ENCODE results near the gene KCTD5.

GRCh38 chr16:2690852-2691251 lies 8.5 kb downstream of the KCTD5 start:
- TF ChIP-seq CTCF (optimal IDR thresholded peaks at IDR 0.05 in 1 of 3, IDR thresholded peaks at IDR 0.05 in 1 of 3, conservative IDR thresholded peaks at IDR 0.05 in 1 of 3; ENCODE audit: extremely low read depth in 1 of 3, insufficient read depth in 2 of 3, low read length in 3 of 3) (no peak), EZH2 (IDR thresholded peaks at IDR 0.05; ENCODE audit: low read length) (no peak)

All from keratinocyte (primary cell).